Measurements from ENCODE around the gene CDS2. TPM values are rescaled to one million over a fixed set of nuclear protein-coding genes. Genes with fewer than 3 reads are reported as not detected.

The CDS2 gene
- total and polyA plus RNA-seq, 4 donors: 9.6 to 31.6 (median 14.4) TPM

- H3K27ac ChIP-seq (ENCODE audit: low read depth in 1 of 2, low read length in 2 of 2): no peak overlapping the region
- no peak for DNase-seq (ENCODE audit: low spot score)
- H3K4me3 ChIP-seq (ENCODE audit: low read depth in 1 of 3, low read length in 3 of 3): no peak overlapping the region
- H3K4me1 ChIP-seq (ENCODE audit: control insufficient read depth in 4 of 4, insufficient read depth in 4 of 4, low read length in 3 of 4): peaks cover 1 to 56% (median 40%) of the 10 kb centered on the region in 4 donors
- 88% methylated on average over 3 of the region's 3 CpGs for WGBS
- no peaks in the 10 kb centered on the region for H3K27me3 ChIP-seq (ENCODE audit: control insufficient read depth in 4 of 4, insufficient read depth in 4 of 4, low read length in 3 of 4)
- H3K9me3 ChIP-seq (ENCODE audit: control insufficient read depth in 4 of 4, low read length in 3 of 4): no peaks in the 10 kb centered on the region
- peaks cover 3 to 23% (median 12%) of the 10 kb centered on the region in 4 donors for H3K36me3 ChIP-seq (ENCODE audit: control insufficient read depth in 4 of 4, insufficient read depth in 3 of 4, low read depth in 1 of 4, low read length in 3 of 4)
- TF ChIP-seq FOXA1 (IDR thresholded peaks at IDR 0.05): no peak
- no peak for TF ChIP-seq HNF4G (IDR thresholded peaks at IDR 0.05)
- TF ChIP-seq SP1 (IDR thresholded peaks at IDR 0.05): no peak
- TF ChIP-seq GABPA (IDR thresholded peaks at IDR 0.05 in 1 of 2, conservative IDR thresholded peaks at IDR 0.05 in 1 of 2): no peak
- no peak for TF ChIP-seq ATF3 (IDR thresholded peaks at IDR 0.05)
- no peak for TF ChIP-seq RAD21 (IDR thresholded peaks at IDR 0.05)
- TF ChIP-seq TAF1 (conservative IDR thresholded peaks at IDR 0.05): no peak
- TF ChIP-seq RXRA (IDR thresholded peaks at IDR 0.05): no peak
- no peak for TF ChIP-seq MAX (IDR thresholded peaks at IDR 0.05)
- no peak for TF ChIP-seq ZBTB33 (IDR thresholded peaks at IDR 0.05)
- TF ChIP-seq HNF4A (conservative IDR thresholded peaks at IDR 0.05): no peak
- no peak for TF ChIP-seq FOXA2 (IDR thresholded peaks at IDR 0.05)
- no peak for TF ChIP-seq REST (IDR thresholded peaks at IDR 0.05)
- no peak for TF ChIP-seq EGR1 (IDR thresholded peaks at IDR 0.05; ENCODE audit: low read depth in 2 of 2)
- TF ChIP-seq CTCF (IDR thresholded peaks at IDR 0.05; ENCODE audit: low read depth, low read length, missing input control): no peak
- TF ChIP-seq JUND (IDR thresholded peaks at IDR 0.05): no peak
- no peak for TF ChIP-seq YY1 (IDR thresholded peaks at IDR 0.05)
- no peak for TF ChIP-seq NR2F2 (IDR thresholded peaks at IDR 0.05)
- H3K9ac ChIP-seq (ENCODE audit: low read depth in 1 of 2, low read length in 2 of 2): no peak overlapping the region
Measured at GRCh38 chr20:5187122-5187521, 60.3 kb downstream of the CDS2 start.
